GM23338 (cell line): ENCODE data around the gene JAK2.

ENCODE experiments used
- CREB1 ChIP-seq: fragments of 250-450 bp; sonication (Bioruptor Pico); IDR thresholded peaks from 2 replicates; pipeline ENCODE4 v1.5.0; 2020; ENCODE audit warnings: low read depth, mild to moderate bottlenecking, moderate library complexity
- EZH2 ChIP-seq: fragments of 200-600 bp; sonication (generic); IDR thresholded peaks from one replicate; pipeline ENCODE4 v1.8.0; 2017; ENCODE audit warnings: antibody characterized with exemption, mild to moderate bottlenecking, low read depth; ENCODE audit not compliant: unreplicated experiment
- EZH2phosphoT487 ChIP-seq: fragments of 200-600 bp; sonication (generic); IDR thresholded peaks from one replicate; pipeline ENCODE4 v1.8.1; 2018; ENCODE audit warnings: antibody characterized with exemption; ENCODE audit not compliant: unreplicated experiment
- NANOG ChIP-seq: IDR thresholded peaks from 2 replicates; pipeline ENCODE4 v1.6.1; 2016; ENCODE audit warnings: antibody characterized with exemption, borderline replicate concordance
- POLR2AphosphoS5 ChIP-seq: IDR thresholded peaks from 2 replicates; pipeline ENCODE4 v1.6.1; 2016; ENCODE audit warnings: antibody characterized with exemption, low read depth
- TF ChIP-seq, protein P1 (sequence below), 2 experiments: fragments of 200-600 bp in 1 of 2; sonication (generic) in 1 of 2; conservative IDR thresholded peaks; 2 replicates each; pipeline versions ENCODE4 v1.5.1 to v1.6.1; 2016 to 2017; ENCODE audit warnings: antibody characterized with exemption in 2 of 2, low read depth in 2 of 2, mild to moderate bottlenecking in 2 of 2, moderate library complexity in 1 of 2

DNA sequence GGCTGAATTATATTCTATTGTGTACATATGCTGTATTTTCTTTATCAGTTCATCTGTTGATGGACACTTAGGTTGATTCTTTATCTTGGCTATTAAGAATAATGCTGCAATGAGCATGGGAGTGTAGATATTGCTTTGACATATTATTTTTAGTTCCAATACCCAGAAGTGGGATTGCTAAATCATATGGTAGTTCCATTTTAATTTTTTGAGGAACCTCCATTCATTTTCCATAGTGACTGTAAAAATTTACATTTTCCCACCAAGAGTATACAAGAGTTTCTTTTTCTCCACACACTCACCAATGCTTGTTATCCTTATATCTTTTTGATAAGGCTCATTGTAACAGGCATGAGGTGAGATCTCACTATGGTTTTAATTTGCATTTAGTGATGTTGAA, 19.4 kb downstream of the JAK2 start:
- TF ChIP-seq POLR2AphosphoS5 (no peak), CREB1 (CRISPR knock-in tag) (no peak), EZH2phosphoT487 (no peak), EZH2 (no peak), NANOG (no peak)
- TF ChIP-seq, protein P1, sequence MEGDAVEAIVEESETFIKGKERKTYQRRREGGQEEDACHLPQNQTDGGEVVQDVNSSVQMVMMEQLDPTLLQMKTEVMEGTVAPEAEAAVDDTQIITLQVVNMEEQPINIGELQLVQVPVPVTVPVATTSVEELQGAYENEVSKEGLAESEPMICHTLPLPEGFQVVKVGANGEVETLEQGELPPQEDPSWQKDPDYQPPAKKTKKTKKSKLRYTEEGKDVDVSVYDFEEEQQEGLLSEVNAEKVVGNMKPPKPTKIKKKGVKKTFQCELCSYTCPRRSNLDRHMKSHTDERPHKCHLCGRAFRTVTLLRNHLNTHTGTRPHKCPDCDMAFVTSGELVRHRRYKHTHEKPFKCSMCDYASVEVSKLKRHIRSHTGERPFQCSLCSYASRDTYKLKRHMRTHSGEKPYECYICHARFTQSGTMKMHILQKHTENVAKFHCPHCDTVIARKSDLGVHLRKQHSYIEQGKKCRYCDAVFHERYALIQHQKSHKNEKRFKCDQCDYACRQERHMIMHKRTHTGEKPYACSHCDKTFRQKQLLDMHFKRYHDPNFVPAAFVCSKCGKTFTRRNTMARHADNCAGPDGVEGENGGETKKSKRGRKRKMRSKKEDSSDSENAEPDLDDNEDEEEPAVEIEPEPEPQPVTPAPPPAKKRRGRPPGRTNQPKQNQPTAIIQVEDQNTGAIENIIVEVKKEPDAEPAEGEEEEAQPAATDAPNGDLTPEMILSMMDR (conservative IDR thresholded peaks at IDR 0.05; ENCODE audit: low read depth in 2 of 2), result no peak
